T-cell (primary cell): ENCODE results near the gene PARD3. TPM values are rescaled to one million over a fixed set of nuclear protein-coding genes. Genes with fewer than 3 reads are reported as not detected.

Experiments used
- ATAC-seq, 4 experiments: fragments of 200-7000 bp in 3 of 4; fragments of 150-1000 bp in 1 of 4; cut with Tn5 transposase; replicated peaks in 1 of 4; 1 replicate in 3 of 4; 2 replicates in 1 of 4; pipeline ENCODE4 v1.10.0; 2021; ENCODE audit warnings: moderate library complexity in 3 of 4, mild to moderate bottlenecking in 2 of 4, moderate number of reproducible peaks in 1 of 4
- CTCF ChIA-PET, 2 donors: fragments of 300-600 bp; sonication (Branson Sonifier 250); formaldehyde crosslinking; loops; one replicate each; lab custom pipeline; 2022; ENCODE audit warnings: antibody characterized with exemption in 2 of 2; lab: Charles Lee
- POLR2A ChIA-PET, 2 donors: fragments of 300-600 bp; sonication (Branson Sonifier 250); formaldehyde crosslinking; loops; one replicate each; lab custom pipeline; 2022; ENCODE audit warnings: antibody characterized with exemption in 2 of 2; lab: Charles Lee
- DNase-seq, 35 experiments: peaks; one replicate each; pipeline versions ENCODE4 v3.0.0 to v3.0.0-alpha.2; 2013 to 2023
- H3K27ac ChIP-seq: one replicate; pipeline ENCODE4 v1.5.1; 2013; ENCODE audit warnings: low read length
- H3K27me3 ChIP-seq, 2 experiments: replicated peaks in 1 of 2; 1 replicate in 1 of 2; 2 replicates in 1 of 2; pipeline versions ENCODE4 v1.6.1 to v1.7.0; 2013; ENCODE audit warnings: low read length in 1 of 2, mixed read lengths in 1 of 2; ENCODE audit not compliant: control insufficient read depth in 2 of 2, insufficient read depth in 2 of 2; ENCODE audit errors: extremely low read depth in 1 of 2
- H3K36me3 ChIP-seq, 2 donors: 1 replicate in 1 of 2; 2 replicates in 1 of 2; pipeline versions ENCODE4 v1.6.1 to v1.7.0; 2013; ENCODE audit warnings: low read length in 1 of 2; ENCODE audit not compliant: control insufficient read depth in 2 of 2, insufficient read depth in 1 of 2; ENCODE audit errors: extremely low read depth in 1 of 2
- H3K4me1 ChIP-seq, 2 experiments: 1 replicate in 1 of 2; 2 replicates in 1 of 2; pipeline versions ENCODE4 v1.6.1 to v1.7.0; 2013; ENCODE audit warnings: low read length in 2 of 2, mixed read lengths in 1 of 2; ENCODE audit not compliant: insufficient read depth in 2 of 2, control insufficient read depth in 1 of 2; ENCODE audit errors: extremely low read depth in 1 of 2
- H3K4me3 ChIP-seq, 2 donors: 1 replicate in 1 of 2; 2 replicates in 1 of 2; pipeline versions ENCODE4 v1.5.1 to v1.7.0; 2013; ENCODE audit warnings: mild to moderate bottlenecking in 2 of 2, low read length in 1 of 2, moderate library complexity in 1 of 2; ENCODE audit not compliant: control insufficient read depth in 1 of 2; ENCODE audit errors: extremely low read depth in 1 of 2
- H3K9me3 ChIP-seq: 2 replicates; pipeline ENCODE4 v1.7.0; 2013
- H3K27ac Mint-ChIP-seq, 2 donors: one replicate each; pipeline ENCODE4 v1.8.0; 2020 to 2021; ENCODE audit warnings: mild to moderate bottlenecking in 2 of 2, mixed read lengths in 2 of 2
- H3K27me3 Mint-ChIP-seq, 2 donors: one replicate each; pipeline ENCODE4 v1.8.0; 2021 to 2022; ENCODE audit warnings: mixed read lengths in 2 of 2
- H3K36me3 Mint-ChIP-seq: one replicate; pipeline ENCODE4 v1.8.0; 2021; ENCODE audit warnings: mixed read lengths
- H3K4me1 Mint-ChIP-seq, 3 donors: one replicate each; pipeline ENCODE4 v1.8.0; 2020 to 2022; ENCODE audit warnings: mixed read lengths in 3 of 3, mild to moderate bottlenecking in 1 of 3
- H3K4me3 Mint-ChIP-seq, 3 donors: one replicate each; pipeline ENCODE4 v1.8.0; 2020 to 2022; ENCODE audit warnings: mild to moderate bottlenecking in 3 of 3, mixed read lengths in 3 of 3, moderate library complexity in 3 of 3
- H3K9me3 Mint-ChIP-seq, 3 donors: one replicate each; pipeline ENCODE4 v1.8.0; 2020 to 2022; ENCODE audit warnings: mixed read lengths in 3 of 3
- WGBS: methylation state at CpG from one replicate; pipeline ENCODE4 v1.1.5; 2013; ENCODE audit warnings: missing lambda C conversion rate; ENCODE audit not compliant: insufficient coverage; 5-methylcytosine and 5-hydroxymethylcytosine counted together
- total RNA-seq, 35 experiments: library from RNA in 6 of 35; stranded (reverse) in 6 of 35; fragments of 120-200 nt in 1 of 35; gene quantifications; one replicate each; pipeline versions ENCODE4 v1.2.1 to v1.2.4 and lab custom pipeline; 2013 to 2026

The PARD3 gene
- total RNA-seq, 5 donors from 2014 or later (not counting 1 experiment from before 2014, with no cell fraction given) = 0.36 to 0.92 (median 0.65) TPM

GRCh38 chr10:34183016-34183796 is 631.9 kb downstream of the PARD3 start:
- CTCF ChIA-PET = no interaction called here
- no peak overlapping the region for H3K4me3 ChIP-seq
- H3K4me1 ChIP-seq = no peaks in the 10 kb centered on the region
- H3K9me3 ChIP-seq = no peaks in the 10 kb centered on the region
- 94% methylated on average over 6 of the region's 15 CpGs for WGBS
- H3K9me3 Mint-ChIP-seq = no peaks in the 10 kb centered on the region
- POLR2A ChIA-PET = no interaction called here
- peaks cover 0 to 7% of the 10 kb centered on the region in 2 donors for H3K27me3 Mint-ChIP-seq
- no peak overlapping the region for H3K27ac Mint-ChIP-seq
- no peaks in the 10 kb centered on the region for H3K36me3 ChIP-seq
- no peaks in the 10 kb centered on the region for H3K36me3 Mint-ChIP-seq
- peaks cover 0 to 13% (median 0%) of the 10 kb centered on the region in 3 donors for H3K4me1 Mint-ChIP-seq
- no peak for DNase-seq
- no peak for ATAC-seq
- no peak overlapping the region for H3K27ac ChIP-seq
- no peak overlapping the region for H3K4me3 Mint-ChIP-seq
- H3K27me3 ChIP-seq = no peaks in the 10 kb centered on the region

- no peak overlapping the region for H3K4me3 ChIP-seq
- ATAC-seq (no peak), DNase-seq (no peak)
- no peaks in the 10 kb centered on the region for H3K9me3 Mint-ChIP-seq
- POLR2A ChIA-PET = no interaction called here
- no peaks in the 10 kb centered on the region for H3K4me1 ChIP-seq
- H3K27me3 Mint-ChIP-seq = peaks cover 0 to 9% of the 10 kb centered on the region in 2 donors
- H3K36me3 Mint-ChIP-seq = no peaks in the 10 kb centered on the region
- no peak overlapping the region for H3K4me3 Mint-ChIP-seq
- CTCF ChIA-PET = interaction anchor here in 1 of 2 donors (0.6 kb wide), 1 partner anchor 1993 kb away, joined by 5 read pairs; no protein-coding TSS in a partner anchor
- 96% methylated on average over 7 of the region's 10 CpGs for WGBS
- H3K27ac Mint-ChIP-seq = no peak overlapping the region
- H3K9me3 ChIP-seq = no peaks in the 10 kb centered on the region
- H3K36me3 ChIP-seq = no peaks in the 10 kb centered on the region
- peaks cover 0 to 13% (median 0%) of the 10 kb centered on the region in 3 donors for H3K4me1 Mint-ChIP-seq
- H3K27ac ChIP-seq = no peak overlapping the region
- H3K27me3 ChIP-seq = no peaks in the 10 kb centered on the region
These were observed 633.4 kb downstream of the PARD3 start for GRCh38 chr10:34181553-34182300.

- CTCF ChIA-PET = no interaction called here
- Mint-ChIP-seq H3K36me3 (no peaks in the 10 kb centered on the region), H3K27me3 (peaks cover 0 to 9% of the 10 kb centered on the region in 2 donors), H3K27ac (no peak overlapping the region), H3K4me1 (peaks cover 0 to 11% (median 0%) of the 10 kb centered on the region in 3 donors), H3K4me3 (no peak overlapping the region), H3K9me3 (no peaks in the 10 kb centered on the region)
- no peak for DNase-seq
- H3K36me3 ChIP-seq = no peaks in the 10 kb centered on the region
- no peaks in the 10 kb centered on the region for H3K27me3 ChIP-seq
- no peaks in the 10 kb centered on the region for H3K9me3 ChIP-seq
- H3K27ac ChIP-seq = no peak overlapping the region
- H3K4me1 ChIP-seq = no peaks in the 10 kb centered on the region
- POLR2A ChIA-PET = no interaction called here
- ATAC-seq = no peak
- no peak overlapping the region for H3K4me3 ChIP-seq
- WGBS = 80% methylated on average over 1 of the region's 2 CpGs
These were observed 634.3 kb downstream of the PARD3 start for GRCh38 chr10:34180749-34181148.

- H3K9me3 Mint-ChIP-seq = no peaks in the 10 kb centered on the region
- ATAC-seq (no peak), DNase-seq (no peak)
- peaks cover 0 to 9% of the 10 kb centered on the region in 2 donors for H3K27me3 Mint-ChIP-seq
- CTCF ChIA-PET = no interaction called here
- H3K27ac ChIP-seq = no peak overlapping the region
- H3K9me3 ChIP-seq = no peaks in the 10 kb centered on the region
- H3K4me3 ChIP-seq = no peak overlapping the region
- POLR2A ChIA-PET = no interaction called here
- H3K27me3 ChIP-seq = no peaks in the 10 kb centered on the region
- no CpG with 5 or more reads among the region's 3 CpGs for WGBS
- no peaks in the 10 kb centered on the region for H3K4me1 Mint-ChIP-seq
- no peaks in the 10 kb centered on the region for H3K36me3 ChIP-seq
- H3K36me3 Mint-ChIP-seq = no peaks in the 10 kb centered on the region
- no peak overlapping the region for H3K27ac Mint-ChIP-seq
- H3K4me3 Mint-ChIP-seq = no peak overlapping the region
- H3K4me1 ChIP-seq = no peaks in the 10 kb centered on the region
These were observed 635.8 kb downstream of the PARD3 start for GRCh38 chr10:34179280-34179679.

GRCh38 chr10:34178756-34179155 is 636.3 kb downstream of the PARD3 start:
- Histone ChIP-seq H3K9me3 (no peaks in the 10 kb centered on the region), H3K4me1 (no peaks in the 10 kb centered on the region), H3K27ac (no peak overlapping the region), H3K4me3 (no peak overlapping the region), H3K27me3 (no peaks in the 10 kb centered on the region), H3K36me3 (no peaks in the 10 kb centered on the region)
- CTCF ChIA-PET = no interaction called here
- peaks cover 0 to 9% of the 10 kb centered on the region in 2 donors for H3K27me3 Mint-ChIP-seq
- DNase-seq = no peak
- POLR2A ChIA-PET = no interaction called here
- no peak overlapping the region for H3K4me3 Mint-ChIP-seq
- no peak for ATAC-seq
- no peaks in the 10 kb centered on the region for H3K4me1 Mint-ChIP-seq
- WGBS = no CpG with 5 or more reads among the region's 3 CpGs
- no peaks in the 10 kb centered on the region for H3K36me3 Mint-ChIP-seq
- no peak overlapping the region for H3K27ac Mint-ChIP-seq
- H3K9me3 Mint-ChIP-seq = no peaks in the 10 kb centered on the region

GRCh38 chr10:34178196-34178595 is 636.9 kb downstream of the PARD3 start:
- Histone ChIP-seq H3K4me1 (no peaks in the 10 kb centered on the region), H3K27me3 (no peaks in the 10 kb centered on the region), H3K4me3 (no peak overlapping the region), H3K9me3 (no peaks in the 10 kb centered on the region), H3K36me3 (no peaks in the 10 kb centered on the region), H3K27ac (no peak overlapping the region)
- Mint-ChIP-seq H3K27ac (no peak overlapping the region), H3K4me3 (no peak overlapping the region), H3K27me3 (peaks cover 0 to 9% of the 10 kb centered on the region in 2 donors), H3K36me3 (no peaks in the 10 kb centered on the region), H3K4me1 (no peaks in the 10 kb centered on the region), H3K9me3 (no peaks in the 10 kb centered on the region)
- CTCF ChIA-PET = no interaction called here
- 100% methylated on average over 1 of the region's 4 CpGs for WGBS
- no peak for DNase-seq
- POLR2A ChIA-PET = no interaction called here
- ATAC-seq = no peak
